A673 (cell line): ENCODE data around the gene RERE.

Experiments used
- EZH2 ChIP-seq: fragments of 200-600 bp; sonication (generic); IDR thresholded peaks from 2 replicates; pipeline ENCODE4 v1.6.1; 2017; ENCODE audit warnings: borderline replicate concordance, low read depth, mild to moderate bottlenecking, mixed read lengths, antibody characterized with exemption, low read length; ENCODE audit not compliant: poor library complexity, severe bottlenecking
- TF ChIP-seq, protein P1 (sequence below): fragments of 300-800, 200-600 bp; sonication (generic); conservative IDR thresholded peaks from 2 replicates; pipeline ENCODE4 v1.5.1; 2017; ENCODE audit warnings: low read depth, mild to moderate bottlenecking, antibody characterized with exemption, low read length, moderate library complexity, mixed read lengths

DNA sequence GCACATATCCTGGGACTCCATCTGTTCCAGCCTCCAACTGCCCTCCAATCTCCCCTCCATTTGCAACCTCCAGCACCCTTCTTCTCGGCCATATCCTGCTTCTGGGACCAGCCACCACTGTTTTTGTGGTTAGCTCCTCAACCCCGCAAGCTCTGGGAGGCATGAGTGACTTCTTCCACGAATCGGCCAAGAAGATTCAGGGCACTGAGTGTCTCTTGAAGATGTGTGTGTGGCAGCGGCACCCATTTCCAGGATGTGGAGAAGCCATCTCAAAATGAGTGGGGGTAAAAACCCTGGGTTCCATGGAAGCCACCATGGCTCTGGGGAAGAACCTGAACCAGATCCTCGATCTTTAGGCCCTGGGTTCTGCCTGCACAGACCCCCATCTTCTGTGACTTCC, 304.9 kb downstream of the RERE start:
- TF ChIP-seq, protein P1, sequence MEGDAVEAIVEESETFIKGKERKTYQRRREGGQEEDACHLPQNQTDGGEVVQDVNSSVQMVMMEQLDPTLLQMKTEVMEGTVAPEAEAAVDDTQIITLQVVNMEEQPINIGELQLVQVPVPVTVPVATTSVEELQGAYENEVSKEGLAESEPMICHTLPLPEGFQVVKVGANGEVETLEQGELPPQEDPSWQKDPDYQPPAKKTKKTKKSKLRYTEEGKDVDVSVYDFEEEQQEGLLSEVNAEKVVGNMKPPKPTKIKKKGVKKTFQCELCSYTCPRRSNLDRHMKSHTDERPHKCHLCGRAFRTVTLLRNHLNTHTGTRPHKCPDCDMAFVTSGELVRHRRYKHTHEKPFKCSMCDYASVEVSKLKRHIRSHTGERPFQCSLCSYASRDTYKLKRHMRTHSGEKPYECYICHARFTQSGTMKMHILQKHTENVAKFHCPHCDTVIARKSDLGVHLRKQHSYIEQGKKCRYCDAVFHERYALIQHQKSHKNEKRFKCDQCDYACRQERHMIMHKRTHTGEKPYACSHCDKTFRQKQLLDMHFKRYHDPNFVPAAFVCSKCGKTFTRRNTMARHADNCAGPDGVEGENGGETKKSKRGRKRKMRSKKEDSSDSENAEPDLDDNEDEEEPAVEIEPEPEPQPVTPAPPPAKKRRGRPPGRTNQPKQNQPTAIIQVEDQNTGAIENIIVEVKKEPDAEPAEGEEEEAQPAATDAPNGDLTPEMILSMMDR: no peak
- no peak for TF ChIP-seq EZH2
